Measurements from ENCODE around the gene SHB.

DNA sequence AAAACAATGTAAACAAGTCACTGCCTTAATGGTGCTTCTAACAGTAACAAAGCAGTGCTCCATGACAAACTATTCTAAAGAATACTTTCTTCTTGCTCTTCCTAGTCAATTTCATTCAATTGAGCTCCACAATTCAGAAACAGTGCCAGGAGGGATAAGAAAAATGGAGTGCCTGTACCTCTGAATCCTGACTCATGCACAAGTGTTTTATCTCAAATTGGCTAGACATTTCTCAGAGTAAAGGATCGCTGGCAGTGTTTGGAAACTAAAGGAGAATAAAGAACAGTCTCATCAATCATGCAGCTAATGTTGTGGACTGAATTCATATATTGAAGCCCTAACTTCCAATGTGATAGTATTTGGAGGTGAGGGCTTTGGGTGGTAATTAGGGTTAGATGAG is 192.7 kb downstream of the SHB start:
- TF ChIP-seq, protein P1, sequence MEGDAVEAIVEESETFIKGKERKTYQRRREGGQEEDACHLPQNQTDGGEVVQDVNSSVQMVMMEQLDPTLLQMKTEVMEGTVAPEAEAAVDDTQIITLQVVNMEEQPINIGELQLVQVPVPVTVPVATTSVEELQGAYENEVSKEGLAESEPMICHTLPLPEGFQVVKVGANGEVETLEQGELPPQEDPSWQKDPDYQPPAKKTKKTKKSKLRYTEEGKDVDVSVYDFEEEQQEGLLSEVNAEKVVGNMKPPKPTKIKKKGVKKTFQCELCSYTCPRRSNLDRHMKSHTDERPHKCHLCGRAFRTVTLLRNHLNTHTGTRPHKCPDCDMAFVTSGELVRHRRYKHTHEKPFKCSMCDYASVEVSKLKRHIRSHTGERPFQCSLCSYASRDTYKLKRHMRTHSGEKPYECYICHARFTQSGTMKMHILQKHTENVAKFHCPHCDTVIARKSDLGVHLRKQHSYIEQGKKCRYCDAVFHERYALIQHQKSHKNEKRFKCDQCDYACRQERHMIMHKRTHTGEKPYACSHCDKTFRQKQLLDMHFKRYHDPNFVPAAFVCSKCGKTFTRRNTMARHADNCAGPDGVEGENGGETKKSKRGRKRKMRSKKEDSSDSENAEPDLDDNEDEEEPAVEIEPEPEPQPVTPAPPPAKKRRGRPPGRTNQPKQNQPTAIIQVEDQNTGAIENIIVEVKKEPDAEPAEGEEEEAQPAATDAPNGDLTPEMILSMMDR (IDR thresholded peaks at IDR 0.05; ENCODE audit: control extremely low read depth in 1 of 3, insufficient read depth in 1 of 3, low read depth in 1 of 3, low read length in 3 of 3): no peak
- no peak for TF ChIP-seq POLR2AphosphoS5 (IDR thresholded peaks at IDR 0.05; ENCODE audit: low read depth, low read length)
- no peak for TF ChIP-seq EP300 (IDR thresholded peaks at IDR 0.05; ENCODE audit: borderline replicate concordance in 1 of 2, low read depth in 2 of 2, low read length in 2 of 2)
- no peak for TF ChIP-seq CHD2 (IDR thresholded peaks at IDR 0.05; ENCODE audit: low read length)
- TF ChIP-seq POLR2A (IDR thresholded peaks at IDR 0.05; ENCODE audit: control extremely low read depth in 1 of 2, low read depth in 2 of 2, low read length in 2 of 2): no peak
- no peak for TF ChIP-seq CEBPB (IDR thresholded peaks at IDR 0.05; ENCODE audit: low read depth, low read length)
- TF ChIP-seq TAF1 (IDR thresholded peaks at IDR 0.05; ENCODE audit: low read depth, low read length): no peak
- TF ChIP-seq KDM5A (IDR thresholded peaks at IDR 0.05; ENCODE audit: low read length): no peak
- TF ChIP-seq ZNF274 (IDR thresholded peaks at IDR 0.05; ENCODE audit: borderline replicate concordance, extremely low read depth, low read length): no peak
- no peak for TF ChIP-seq EZH2 (IDR thresholded peaks at IDR 0.05; ENCODE audit: low read depth, low read length, severe bottlenecking)
- no peak for TF ChIP-seq TEAD4 (IDR thresholded peaks at IDR 0.05; ENCODE audit: low read depth, low read length)
- no peak for TF ChIP-seq POU5F1 (IDR thresholded peaks at IDR 0.05; ENCODE audit: low read depth, low read length)
- TF ChIP-seq, protein P2, sequence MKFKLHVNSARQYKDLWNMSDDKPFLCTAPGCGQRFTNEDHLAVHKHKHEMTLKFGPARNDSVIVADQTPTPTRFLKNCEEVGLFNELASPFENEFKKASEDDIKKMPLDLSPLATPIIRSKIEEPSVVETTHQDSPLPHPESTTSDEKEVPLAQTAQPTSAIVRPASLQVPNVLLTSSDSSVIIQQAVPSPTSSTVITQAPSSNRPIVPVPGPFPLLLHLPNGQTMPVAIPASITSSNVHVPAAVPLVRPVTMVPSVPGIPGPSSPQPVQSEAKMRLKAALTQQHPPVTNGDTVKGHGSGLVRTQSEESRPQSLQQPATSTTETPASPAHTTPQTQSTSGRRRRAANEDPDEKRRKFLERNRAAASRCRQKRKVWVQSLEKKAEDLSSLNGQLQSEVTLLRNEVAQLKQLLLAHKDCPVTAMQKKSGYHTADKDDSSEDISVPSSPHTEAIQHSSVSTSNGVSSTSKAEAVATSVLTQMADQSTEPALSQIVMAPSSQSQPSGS (IDR thresholded peaks at IDR 0.05; ENCODE audit: low read length): no peak
- TF ChIP-seq, protein P3, sequence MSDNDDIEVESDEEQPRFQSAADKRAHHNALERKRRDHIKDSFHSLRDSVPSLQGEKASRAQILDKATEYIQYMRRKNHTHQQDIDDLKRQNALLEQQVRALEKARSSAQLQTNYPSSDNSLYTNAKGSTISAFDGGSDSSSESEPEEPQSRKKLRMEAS (IDR thresholded peaks at IDR 0.05): no peak
